Keratinocyte (primary cell): ENCODE data around the gene ERLEC1.

Experiments
- CTCF ChIP-seq, 3 experiments: IDR thresholded peaks in 1 of 3; conservative IDR thresholded peaks in 1 of 3; optimal IDR thresholded peaks in 1 of 3; 2 replicates in 2 of 3; 3 replicates in 1 of 3; pipeline versions ENCODE3 to v1.5.1; 2011; ENCODE audit warnings: low read length in 3 of 3, mild to moderate bottlenecking in 3 of 3, moderate library complexity in 2 of 3, control low read depth in 1 of 3, inconsistent platforms in 1 of 3; ENCODE audit not compliant: insufficient read depth in 2 of 3; ENCODE audit errors: extremely low read depth in 1 of 3
- EZH2 ChIP-seq: IDR thresholded peaks from one replicate; pipeline ENCODE4 v1.6.1; 2012; ENCODE audit warnings: inconsistent platforms, mild to moderate bottlenecking, low read length, moderate library complexity

DNA sequence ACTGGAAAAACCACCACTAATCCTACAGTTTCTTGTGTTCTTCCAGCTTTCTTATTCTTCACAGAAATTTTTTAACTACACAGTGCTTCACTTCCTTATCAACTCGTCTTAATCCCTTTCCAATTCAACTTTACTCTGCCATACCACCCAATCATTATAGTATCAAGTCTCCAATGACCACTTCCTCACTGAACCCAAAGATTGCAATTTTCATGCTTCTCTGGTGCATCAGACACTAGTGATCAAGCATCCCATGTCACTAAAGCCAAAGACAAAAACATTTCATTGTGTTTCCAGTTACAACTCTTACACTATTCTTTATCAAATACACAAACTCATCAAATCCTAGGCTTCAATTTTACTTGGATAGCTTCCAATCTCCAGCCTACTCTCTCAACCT is 9.7 kb upstream of the ERLEC1 start:
- TF ChIP-seq CTCF (optimal IDR thresholded peaks at IDR 0.05 in 1 of 3, IDR thresholded peaks at IDR 0.05 in 1 of 3, conservative IDR thresholded peaks at IDR 0.05 in 1 of 3; ENCODE audit: extremely low read depth in 1 of 3, insufficient read depth in 2 of 3, low read length in 3 of 3) (no peak), EZH2 (no peak)
